Testis (tissue), 3 donors: ENCODE data around the gene COL2A1. TPM values are rescaled to one million over a fixed set of nuclear protein-coding genes. Genes with fewer than 3 reads are reported as not detected.

Experiments used
- DNase-seq: peaks from one replicate; pipeline ENCODE4 v3.0.0-alpha.2; 2019
- H3K27ac ChIP-seq, 2 donors: fragments of 200-600 bp; sonication (generic); one replicate each; pipeline ENCODE4 v1.5.1; 2019
- H3K27me3 ChIP-seq: fragments of 200-600 bp; sonication (generic); one replicate; pipeline ENCODE4 v1.5.1; 2019
- H3K36me3 ChIP-seq: fragments of 200-600 bp; sonication (generic); one replicate; pipeline ENCODE4 v1.5.1; 2017; ENCODE audit warnings: low read depth; ENCODE audit errors: missing control alignments
- H3K4me1 ChIP-seq: fragments of 200-600 bp; sonication (generic); one replicate; pipeline ENCODE4 v1.5.1; 2019
- H3K4me3 ChIP-seq, 2 donors: fragments of 200-600 bp; sonication (generic); one replicate each; pipeline ENCODE4 v1.5.1; 2017 to 2019
- H3K9me3 ChIP-seq: fragments of 200-600 bp; sonication (generic); one replicate; pipeline ENCODE4 v1.5.1; 2017
- POLR2A ChIP-seq: fragments of 450-650 bp; IDR thresholded peaks from one replicate; pipeline ENCODE4 v1.6.1; 2017; ENCODE audit warnings: antibody characterized with exemption, mild to moderate bottlenecking, moderate library complexity
- WGBS, 2 donors: methylation state at CpG; one replicate each; pipeline ENCODE4 v1.1.5; 2018; 5-methylcytosine and 5-hydroxymethylcytosine counted together
- intact Hi-C: fragments of 100-400 bp; cut with DNase I; formaldehyde crosslinking; loops from one replicate; pipeline ENCODE4 v1.15.1; 2023; ENCODE audit warnings: low total_unique reads
- polyA plus RNA-seq: library from polyadenylated mRNA; stranded (reverse); fragments of 350-450 nt; fragmentation: Illumina TruSeq; extraction: RNeasy Lipid Tissue Mini Kit (QIAGEN cat#74804); gene quantifications from one replicate; pipeline ENCODE4 v1.2.3, GENCODE V29; 2014; ENCODE audit warnings: low read depth, low replicate concordance; ENCODE audit not compliant: insufficient read depth
- total RNA-seq, 2 donors: library from RNA; depleted of rRNA; stranded (reverse); fragments of >200 nt; gene quantifications; one replicate each; pipeline ENCODE4 v1.2.3, GENCODE V29; 2016
- TF ChIP-seq, protein P1 (sequence below), 3 experiments: fragments of 450-650 bp in 2 of 3; fragments of 200-600 bp in 1 of 3; sonication (generic) in 1 of 3; IDR thresholded peaks; one replicate each; pipeline ENCODE4 v1.5.1; 2016 to 2019; ENCODE audit warnings: antibody characterized with exemption in 3 of 3, mild to moderate bottlenecking in 2 of 3, moderate library complexity in 1 of 3

Gene COL2A1
- total and polyA plus RNA-seq, 3 donors from 2014 or later: 1.8 to 8.0 (median 2.8) TPM

DNA sequence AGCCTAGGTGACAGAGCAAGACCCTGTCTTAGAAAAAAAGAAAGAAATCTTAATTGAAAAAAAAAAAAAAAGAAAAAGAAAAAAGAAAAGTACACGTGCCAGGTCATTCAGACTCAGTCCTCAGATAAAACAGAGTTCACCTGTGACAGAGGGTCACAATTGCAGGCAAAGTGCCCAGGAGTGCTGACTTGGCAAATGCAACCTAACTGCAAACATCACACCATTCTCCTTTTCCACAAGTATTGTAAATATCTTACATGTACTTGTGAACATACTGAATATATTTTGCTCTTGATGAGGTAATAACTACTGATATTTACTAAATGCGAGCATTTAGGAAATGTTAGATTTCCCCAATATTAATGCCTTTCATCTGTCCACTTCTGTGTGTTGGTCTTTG lies 9.0 kb upstream of the COL2A1 start:
- Histone ChIP-seq H3K27me3 (no peaks in the 10 kb centered on the region), H3K9me3 (no peaks in the 10 kb centered on the region), H3K36me3 (no peaks in the 10 kb centered on the region), H3K4me3 (no peak overlapping the region), H3K4me1 (no peaks in the 10 kb centered on the region), H3K27ac (no peak overlapping the region)
- intact Hi-C loops: no loop called here
- no peak for DNase-seq
- TF ChIP-seq POLR2A: no peak
- TF ChIP-seq, protein P1, sequence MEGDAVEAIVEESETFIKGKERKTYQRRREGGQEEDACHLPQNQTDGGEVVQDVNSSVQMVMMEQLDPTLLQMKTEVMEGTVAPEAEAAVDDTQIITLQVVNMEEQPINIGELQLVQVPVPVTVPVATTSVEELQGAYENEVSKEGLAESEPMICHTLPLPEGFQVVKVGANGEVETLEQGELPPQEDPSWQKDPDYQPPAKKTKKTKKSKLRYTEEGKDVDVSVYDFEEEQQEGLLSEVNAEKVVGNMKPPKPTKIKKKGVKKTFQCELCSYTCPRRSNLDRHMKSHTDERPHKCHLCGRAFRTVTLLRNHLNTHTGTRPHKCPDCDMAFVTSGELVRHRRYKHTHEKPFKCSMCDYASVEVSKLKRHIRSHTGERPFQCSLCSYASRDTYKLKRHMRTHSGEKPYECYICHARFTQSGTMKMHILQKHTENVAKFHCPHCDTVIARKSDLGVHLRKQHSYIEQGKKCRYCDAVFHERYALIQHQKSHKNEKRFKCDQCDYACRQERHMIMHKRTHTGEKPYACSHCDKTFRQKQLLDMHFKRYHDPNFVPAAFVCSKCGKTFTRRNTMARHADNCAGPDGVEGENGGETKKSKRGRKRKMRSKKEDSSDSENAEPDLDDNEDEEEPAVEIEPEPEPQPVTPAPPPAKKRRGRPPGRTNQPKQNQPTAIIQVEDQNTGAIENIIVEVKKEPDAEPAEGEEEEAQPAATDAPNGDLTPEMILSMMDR (IDR thresholded peaks at IDR 0.05): no peak
- 76% methylated on average over 2 of the region's 2 CpGs for WGBS, 2 donors

GRCh38 chr12:48012070-48012469 lies 7.8 kb upstream of the COL2A1 start:
- Histone ChIP-seq H3K36me3 (no peaks in the 10 kb centered on the region), H3K27me3 (no peaks in the 10 kb centered on the region), H3K4me3 (no peak overlapping the region), H3K27ac (no peak overlapping the region), H3K4me1 (no peaks in the 10 kb centered on the region), H3K9me3 (no peaks in the 10 kb centered on the region)
- DNase-seq: no peak
- TF ChIP-seq POLR2A: no peak
- TF ChIP-seq, protein P1 (IDR thresholded peaks at IDR 0.05): no peak
- intact Hi-C loops: no loop called here
- WGBS, 2 donors: 79 to 87% methylated on average over 8 of the region's 8 CpGs

GRCh38 chr12:48010366-48010970 lies 6.2 kb upstream of the COL2A1 start:
- no peaks in the 10 kb centered on the region for H3K4me1 ChIP-seq
- no peak for DNase-seq
- no peak overlapping the region for H3K27ac ChIP-seq
- no peak overlapping the region for H3K4me3 ChIP-seq
- intact Hi-C loops: no loop called here
- no peak for TF ChIP-seq POLR2A
- TF ChIP-seq, protein P1 (IDR thresholded peaks at IDR 0.05): no peak
- no peaks in the 10 kb centered on the region for H3K9me3 ChIP-seq
- H3K36me3 ChIP-seq: no peaks in the 10 kb centered on the region
- 68 to 77% methylated on average over 6 to 7 of the region's 7 CpGs for WGBS, 2 donors
- H3K27me3 ChIP-seq: no peaks in the 10 kb centered on the region

- Histone ChIP-seq H3K4me3 (no peak overlapping the region), H3K4me1 (peaks cover 7% of the 10 kb centered on the region), H3K36me3 (no peaks in the 10 kb centered on the region), H3K27me3 (no peaks in the 10 kb centered on the region), H3K9me3 (no peaks in the 10 kb centered on the region), H3K27ac (no peak overlapping the region)
- no peak for DNase-seq
- intact Hi-C loops: no loop called here
- no peak for TF ChIP-seq POLR2A
- TF ChIP-seq, protein P1 (IDR thresholded peaks at IDR 0.05): no peak
- 78 to 86% methylated on average over 1 of the region's 1 CpG for WGBS, 2 donors
Measured at GRCh38 chr12:48009471-48009870, 5.2 kb upstream of the COL2A1 start.

DNA sequence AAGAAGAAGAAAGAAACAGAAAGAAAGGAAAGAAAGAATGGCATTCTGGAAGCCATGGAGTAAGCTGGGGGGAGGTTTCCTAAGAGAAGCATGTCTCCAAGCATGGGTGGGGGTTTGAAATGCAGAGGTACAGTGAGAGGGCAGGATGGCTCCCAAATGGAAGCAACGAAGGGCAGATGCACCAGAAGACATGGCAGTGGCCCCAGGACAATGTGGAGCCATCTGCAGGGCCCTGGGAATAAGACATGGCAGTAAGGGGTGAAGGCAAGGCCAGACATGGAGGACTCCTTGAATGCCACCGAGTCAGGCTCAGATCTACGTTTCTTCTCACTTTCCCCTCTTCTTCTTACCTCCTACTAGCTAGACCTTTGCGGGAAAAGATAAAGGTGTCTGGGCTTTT lies 4.7 kb upstream of the COL2A1 start:
- no peaks in the 10 kb centered on the region for H3K9me3 ChIP-seq
- TF ChIP-seq POLR2A: no peak
- TF ChIP-seq, protein P1 (IDR thresholded peaks at IDR 0.05): no peak
- WGBS, 2 donors: 87 to 95% methylated on average over 4 of the region's 4 CpGs
- peaks cover 12% of the 10 kb centered on the region for H3K4me1 ChIP-seq
- no peak overlapping the region for H3K27ac ChIP-seq
- intact Hi-C loops: no loop called here
- H3K36me3 ChIP-seq: no peaks in the 10 kb centered on the region
- no peak overlapping the region for H3K4me3 ChIP-seq
- DNase-seq: no peak
- H3K27me3 ChIP-seq: no peaks in the 10 kb centered on the region
